GM23338 (cell line): ENCODE measurements around the gene CFB. TPM values are rescaled to one million over a fixed set of nuclear protein-coding genes. Genes with fewer than 3 reads are reported as not detected.

ENCODE experiments used
- ATAC-seq: fragments of 200-7000 bp; cut with Tn5 transposase; 3 replicates; pipeline ENCODE4 v1.9.1; 2020
- DNase-seq: peaks from one replicate; pipeline ENCODE4 v3.0.0-alpha.2; 2015; ENCODE audit warnings: low spot score
- H2AFZ ChIP-seq: fragments of 200-600 bp; sonication (generic); 2 replicates; pipeline ENCODE4 v1.8.0; 2016; ENCODE audit warnings: antibody characterized with exemption, mild to moderate bottlenecking, moderate library complexity
- H3F3A ChIP-seq: fragments of 200-600 bp; sonication (generic); replicated peaks from 2 replicates; pipeline ENCODE4 v1.8.0; 2017; ENCODE audit warnings: antibody characterized with exemption, mixed run types, low read depth
- H3K27ac ChIP-seq: fragments of 200-600 bp; sonication (generic); 2 replicates; pipeline ENCODE4 v1.6.1; 2016; ENCODE audit warnings: low read depth
- H3K27me3 ChIP-seq: fragments of 200-600 bp; sonication (generic); 2 replicates; pipeline ENCODE4 v1.8.0; 2016; ENCODE audit warnings: mild to moderate bottlenecking, mixed run types, moderate library complexity; ENCODE audit not compliant: insufficient read depth
- H3K36me3 ChIP-seq: fragments of 200-600 bp; sonication (generic); 2 replicates; pipeline ENCODE4 v1.8.0; 2016; ENCODE audit warnings: mild to moderate bottlenecking; ENCODE audit not compliant: insufficient read depth
- H3K4me1 ChIP-seq: fragments of 200-600 bp; sonication (generic); 2 replicates; pipeline ENCODE4 v1.8.0; 2016; ENCODE audit warnings: mild to moderate bottlenecking, moderate library complexity; ENCODE audit not compliant: insufficient read depth
- H3K4me2 ChIP-seq: fragments of 200-600 bp; sonication (generic); 2 replicates; pipeline ENCODE4 v1.7.1; 2017; ENCODE audit warnings: mixed run types
- H3K4me3 ChIP-seq: fragments of 200-600 bp; sonication (generic); 2 replicates; pipeline ENCODE4 v1.6.1; 2016; ENCODE audit warnings: mixed run types
- H3K79me2 ChIP-seq: fragments of 200-600 bp; sonication (generic); replicated peaks from 2 replicates; pipeline ENCODE4 v1.8.0; 2017; ENCODE audit warnings: mild to moderate bottlenecking; ENCODE audit not compliant: insufficient read depth
- H3K9me2 ChIP-seq: fragments of 200-600 bp; sonication (generic); 2 replicates; pipeline ENCODE4 v1.8.0; 2017; ENCODE audit not compliant: insufficient read depth
- H4K20me1 ChIP-seq: fragments of 200-600 bp; sonication (generic); replicated peaks from 2 replicates; pipeline ENCODE4 v1.8.0; 2017; ENCODE audit warnings: mild to moderate bottlenecking; ENCODE audit not compliant: insufficient read depth
- H3K27ac Mint-ChIP-seq: 2 replicates; pipeline ENCODE4 v1.8.0; 2020; ENCODE audit warnings: inconsistent platforms, mild to moderate bottlenecking, moderate library complexity, mixed read lengths
- H3K27me3 Mint-ChIP-seq: 3 replicates; pipeline ENCODE4 v1.8.0; 2022; ENCODE audit warnings: low read depth, mild to moderate bottlenecking, moderate library complexity, mixed read lengths, inconsistent platforms; ENCODE audit not compliant: insufficient read depth, poor library complexity
- H3K36me3 Mint-ChIP-seq: 3 replicates; pipeline ENCODE4 v1.8.0; 2021; ENCODE audit warnings: low read depth, mild to moderate bottlenecking, inconsistent platforms, moderate library complexity, mixed read lengths
- H3K4me1 Mint-ChIP-seq: 3 replicates; pipeline ENCODE4 v1.8.0; 2020; ENCODE audit warnings: mild to moderate bottlenecking, inconsistent platforms, mixed read lengths
- H3K4me3 Mint-ChIP-seq: 3 replicates; pipeline ENCODE4 v1.8.0; 2021; ENCODE audit warnings: moderate library complexity, mild to moderate bottlenecking, inconsistent platforms, mixed read lengths
- H3K9me3 Mint-ChIP-seq: 3 replicates; pipeline ENCODE4 v1.8.0; 2020; ENCODE audit warnings: moderate library complexity, mild to moderate bottlenecking, inconsistent platforms, mixed read lengths
- ETS1 ChIP-seq: IDR thresholded peaks from 2 replicates; pipeline ENCODE4 v1.6.1; 2016; ENCODE audit warnings: antibody characterized with exemption
- EZH2phosphoT487 ChIP-seq: fragments of 200-600 bp; sonication (generic); IDR thresholded peaks from one replicate; pipeline ENCODE4 v1.8.1; 2018; ENCODE audit warnings: antibody characterized with exemption; ENCODE audit not compliant: unreplicated experiment
- JUNB ChIP-seq: IDR thresholded peaks from one replicate; pipeline ENCODE4 v1.6.1; 2016; ENCODE audit warnings: antibody characterized with exemption; ENCODE audit not compliant: unreplicated experiment
- POLR2AphosphoS5 ChIP-seq: IDR thresholded peaks from 2 replicates; pipeline ENCODE4 v1.6.1; 2016; ENCODE audit warnings: antibody characterized with exemption, low read depth
- STAT1 ChIP-seq: IDR thresholded peaks from one replicate; pipeline ENCODE4 v1.6.1; 2016; ENCODE audit warnings: antibody characterized with exemption; ENCODE audit not compliant: unreplicated experiment
- ZNF114 ChIP-seq: fragments of 250-450 bp; sonication (Bioruptor Pico); IDR thresholded peaks from 2 replicates; pipeline ENCODE4 v1.5.0; 2020; ENCODE audit warnings: mild to moderate bottlenecking, moderate library complexity
- polyA plus RNA-seq: library from polyadenylated mRNA; unstranded; fragments of >200 nt; fragmentation: Nextera tagmentation; extraction: Ambion mirVana; gene quantifications from 2 replicates; pipeline ENCODE4 v1.2.1, GENCODE V29; 2016
- total RNA-seq: library from RNA; depleted of rRNA; stranded (reverse); fragments of >200 nt; shearing (Covaris generic); gene quantifications from 2 replicates; pipeline ENCODE4 v1.2.3, GENCODE V29; 2014
- TF ChIP-seq, protein P1 (sequence below): fragments of 250-450 bp; sonication (Bioruptor Pico); IDR thresholded peaks from 2 replicates; pipeline ENCODE4 v1.5.0; 2020; ENCODE audit warnings: mild to moderate bottlenecking, moderate library complexity

CFB gene
- total and polyA plus RNA-seq, 2 experiments from 2014 or later: 0.86 TPM; not detected in 1

DNA sequence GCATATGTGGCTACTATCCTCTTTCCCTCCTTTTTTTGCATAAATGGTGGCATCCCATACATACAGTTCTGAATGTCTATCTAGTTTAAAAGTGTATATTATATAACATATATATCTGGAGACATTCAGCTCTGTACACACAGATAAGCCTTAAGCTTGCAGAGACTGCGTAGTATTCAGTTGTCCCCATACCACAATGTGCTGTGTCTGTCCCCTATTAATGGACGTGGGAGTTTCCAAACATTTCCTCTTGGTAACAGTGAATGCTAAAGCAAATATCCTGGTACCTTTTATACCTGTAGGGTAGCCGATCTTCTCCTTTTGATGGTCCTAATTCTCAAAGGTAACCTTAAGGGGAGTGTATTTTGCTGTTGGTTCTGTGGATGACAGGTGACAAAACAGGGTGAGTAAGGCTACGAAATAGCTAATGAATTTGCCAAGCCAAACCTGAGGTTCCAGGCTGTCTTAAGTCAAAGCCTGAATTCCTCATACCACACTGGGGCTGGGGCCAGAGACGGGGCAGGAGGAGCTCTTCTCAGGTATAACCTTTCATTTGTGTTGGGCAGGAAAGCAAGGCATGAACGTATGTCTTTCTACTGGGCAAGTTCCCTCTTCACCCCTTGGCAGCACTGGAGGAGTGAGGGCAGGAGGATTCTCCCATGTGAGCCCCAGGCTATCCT lies 26.1 kb upstream of the CFB start (continued):
- TF ChIP-seq, protein P1, sequence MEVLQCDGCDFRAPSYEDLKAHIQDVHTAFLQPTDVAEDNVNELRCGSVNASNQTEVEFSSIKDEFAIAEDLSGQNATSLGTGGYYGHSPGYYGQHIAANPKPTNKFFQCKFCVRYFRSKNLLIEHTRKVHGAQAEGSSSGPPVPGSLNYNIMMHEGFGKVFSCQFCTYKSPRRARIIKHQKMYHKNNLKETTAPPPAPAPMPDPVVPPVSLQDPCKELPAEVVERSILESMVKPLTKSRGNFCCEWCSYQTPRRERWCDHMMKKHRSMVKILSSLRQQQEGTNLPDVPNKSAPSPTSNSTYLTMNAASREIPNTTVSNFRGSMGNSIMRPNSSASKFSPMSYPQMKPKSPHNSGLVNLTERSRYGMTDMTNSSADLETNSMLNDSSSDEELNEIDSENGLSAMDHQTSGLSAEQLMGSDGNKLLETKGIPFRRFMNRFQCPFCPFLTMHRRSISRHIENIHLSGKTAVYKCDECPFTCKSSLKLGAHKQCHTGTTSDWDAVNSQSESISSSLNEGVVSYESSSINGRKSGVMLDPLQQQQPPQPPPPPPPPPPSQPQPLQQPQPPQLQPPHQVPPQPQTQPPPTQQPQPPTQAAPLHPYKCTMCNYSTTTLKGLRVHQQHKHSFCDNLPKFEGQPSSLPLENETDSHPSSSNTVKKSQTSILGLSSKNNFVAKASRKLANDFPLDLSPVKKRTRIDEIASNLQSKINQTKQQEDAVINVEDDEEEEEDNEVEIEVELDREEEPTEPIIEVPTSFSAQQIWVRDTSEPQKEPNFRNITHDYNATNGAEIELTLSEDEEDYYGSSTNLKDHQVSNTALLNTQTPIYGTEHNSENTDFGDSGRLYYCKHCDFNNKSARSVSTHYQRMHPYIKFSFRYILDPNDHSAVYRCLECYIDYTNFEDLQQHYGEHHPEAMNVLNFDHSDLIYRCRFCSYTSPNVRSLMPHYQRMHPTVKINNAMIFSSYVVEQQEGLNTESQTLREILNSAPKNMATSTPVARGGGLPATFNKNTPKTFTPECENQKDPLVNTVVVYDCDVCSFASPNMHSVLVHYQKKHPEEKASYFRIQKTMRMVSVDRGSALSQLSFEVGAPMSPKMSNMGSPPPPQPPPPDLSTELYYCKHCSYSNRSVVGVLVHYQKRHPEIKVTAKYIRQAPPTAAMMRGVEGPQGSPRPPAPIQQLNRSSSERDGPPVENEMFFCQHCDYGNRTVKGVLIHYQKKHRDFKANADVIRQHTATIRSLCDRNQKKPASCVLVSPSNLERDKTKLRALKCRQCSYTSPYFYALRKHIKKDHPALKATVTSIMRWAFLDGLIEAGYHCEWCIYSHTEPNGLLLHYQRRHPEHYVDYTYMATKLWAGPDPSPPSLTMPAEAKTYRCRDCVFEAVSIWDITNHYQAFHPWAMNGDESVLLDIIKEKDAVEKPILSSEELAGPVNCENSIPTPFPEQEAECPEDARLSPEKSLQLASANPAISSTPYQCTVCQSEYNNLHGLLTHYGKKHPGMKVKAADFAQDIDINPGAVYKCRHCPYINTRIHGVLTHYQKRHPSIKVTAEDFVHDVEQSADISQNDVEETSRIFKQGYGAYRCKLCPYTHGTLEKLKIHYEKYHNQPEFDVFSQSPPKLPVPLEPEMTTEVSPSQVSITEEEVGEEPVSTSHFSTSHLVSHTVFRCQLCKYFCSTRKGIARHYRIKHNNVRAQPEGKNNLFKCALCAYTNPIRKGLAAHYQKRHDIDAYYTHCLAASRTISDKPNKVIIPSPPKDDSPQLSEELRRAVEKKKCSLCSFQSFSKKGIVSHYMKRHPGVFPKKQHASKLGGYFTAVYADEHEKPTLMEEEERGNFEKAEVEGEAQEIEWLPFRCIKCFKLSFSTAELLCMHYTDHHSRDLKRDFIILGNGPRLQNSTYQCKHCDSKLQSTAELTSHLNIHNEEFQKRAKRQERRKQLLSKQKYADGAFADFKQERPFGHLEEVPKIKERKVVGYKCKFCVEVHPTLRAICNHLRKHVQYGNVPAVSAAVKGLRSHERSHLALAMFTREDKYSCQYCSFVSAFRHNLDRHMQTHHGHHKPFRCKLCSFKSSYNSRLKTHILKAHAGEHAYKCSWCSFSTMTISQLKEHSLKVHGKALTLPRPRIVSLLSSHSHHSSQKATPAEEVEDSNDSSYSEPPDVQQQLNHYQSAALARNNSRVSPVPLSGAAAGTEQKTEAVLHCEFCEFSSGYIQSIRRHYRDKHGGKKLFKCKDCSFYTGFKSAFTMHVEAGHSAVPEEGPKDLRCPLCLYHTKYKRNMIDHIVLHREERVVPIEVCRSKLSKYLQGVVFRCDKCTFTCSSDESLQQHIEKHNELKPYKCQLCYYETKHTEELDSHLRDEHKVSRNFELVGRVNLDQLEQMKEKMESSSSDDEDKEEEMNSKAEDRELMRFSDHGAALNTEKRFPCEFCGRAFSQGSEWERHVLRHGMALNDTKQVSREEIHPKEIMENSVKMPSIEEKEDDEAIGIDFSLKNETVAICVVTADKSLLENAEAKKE (CRISPR knock-in tag): no peak
- no peak for TF ChIP-seq JUNB
- TF ChIP-seq EZH2phosphoT487: no peak
- TF ChIP-seq STAT1: no peak
- no peak for TF ChIP-seq ZNF114 (CRISPR knock-in tag)
- no peak for TF ChIP-seq ETS1
- TF ChIP-seq POLR2AphosphoS5: no peak

DNA sequence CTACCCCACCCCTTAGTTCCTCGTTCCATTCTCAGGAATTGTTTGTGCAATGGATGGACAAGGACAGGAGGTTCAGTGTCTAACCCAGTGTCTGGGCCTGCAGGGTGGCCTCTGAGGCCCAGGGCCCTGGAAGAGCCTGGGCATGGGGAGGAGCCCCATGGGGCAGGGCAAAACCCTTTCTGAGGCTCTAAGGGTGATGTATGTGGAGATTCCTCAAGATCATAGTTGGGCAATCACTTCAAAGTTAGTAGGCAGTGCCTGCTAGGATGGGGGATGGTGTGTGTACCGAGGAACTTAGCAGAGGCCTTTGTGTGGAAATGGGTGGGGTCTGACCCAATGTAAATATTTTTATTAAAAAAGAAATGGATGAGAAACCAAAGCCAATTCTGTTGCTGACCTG lies 25.1 kb upstream of the CFB start:
- H3K27me3 Mint-ChIP-seq: peaks cover 6% of the 10 kb centered on the region
- ATAC-seq (no peak), DNase-seq (no peak)
- H3K4me2 ChIP-seq: no peak overlapping the region
- H3K27me3 ChIP-seq: no peaks in the 10 kb centered on the region
- no peak overlapping the region for H3K4me3 ChIP-seq
- no peaks in the 10 kb centered on the region for H3K9me3 Mint-ChIP-seq
- H3K4me1 ChIP-seq: no peaks in the 10 kb centered on the region
- no peaks in the 10 kb centered on the region for H4K20me1 ChIP-seq
- H2AFZ ChIP-seq: no peak overlapping the region
- TF ChIP-seq STAT1: no peak
- no peaks in the 10 kb centered on the region for H3K9me2 ChIP-seq
- no peaks in the 10 kb centered on the region for H3K36me3 ChIP-seq
- no peaks in the 10 kb centered on the region for H3F3A ChIP-seq
- H3K4me3 Mint-ChIP-seq: no peak overlapping the region
- H3K79me2 ChIP-seq: no peaks in the 10 kb centered on the region
- H3K36me3 Mint-ChIP-seq: no peaks in the 10 kb centered on the region
- no peak overlapping the region for H3K27ac ChIP-seq
- no peaks in the 10 kb centered on the region; the same call in 2 of the 3 replicates for H3K4me1 Mint-ChIP-seq
- no peak overlapping the region for H3K27ac Mint-ChIP-seq
